HG03039 (cell line): ENCODE results near the gene AK8.

ENCODE experiments used
- ATAC-seq: cut with Tn5 transposase; IDR thresholded peaks from one replicate; pipeline ENCODE4 v1.9.1; 2021; ENCODE audit warnings: mild to moderate bottlenecking, moderate library complexity; ENCODE audit not compliant: unreplicated experiment

The AK8 gene

DNA sequence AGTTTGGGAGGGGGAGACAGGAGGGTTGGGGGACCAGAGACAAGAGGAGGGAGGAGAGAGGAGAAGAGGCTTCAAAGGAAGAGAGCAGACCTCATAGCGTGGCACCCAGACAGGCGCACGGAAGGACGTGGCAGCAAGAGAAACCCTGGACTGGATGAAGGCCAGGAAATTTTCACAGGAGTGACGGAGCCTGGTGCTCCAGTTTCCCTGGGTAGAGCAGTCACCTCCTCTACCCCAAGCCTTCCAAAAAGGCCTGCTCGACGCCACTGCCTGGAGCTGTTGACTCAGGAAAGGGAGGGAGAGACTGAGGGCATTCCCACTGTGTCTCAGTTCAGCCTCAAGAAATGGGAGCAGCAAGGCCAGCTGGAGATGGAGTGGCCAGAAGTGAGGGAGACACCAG lies 19.3 kb downstream of the AK8 start:
- ATAC-seq = no peak

DNA sequence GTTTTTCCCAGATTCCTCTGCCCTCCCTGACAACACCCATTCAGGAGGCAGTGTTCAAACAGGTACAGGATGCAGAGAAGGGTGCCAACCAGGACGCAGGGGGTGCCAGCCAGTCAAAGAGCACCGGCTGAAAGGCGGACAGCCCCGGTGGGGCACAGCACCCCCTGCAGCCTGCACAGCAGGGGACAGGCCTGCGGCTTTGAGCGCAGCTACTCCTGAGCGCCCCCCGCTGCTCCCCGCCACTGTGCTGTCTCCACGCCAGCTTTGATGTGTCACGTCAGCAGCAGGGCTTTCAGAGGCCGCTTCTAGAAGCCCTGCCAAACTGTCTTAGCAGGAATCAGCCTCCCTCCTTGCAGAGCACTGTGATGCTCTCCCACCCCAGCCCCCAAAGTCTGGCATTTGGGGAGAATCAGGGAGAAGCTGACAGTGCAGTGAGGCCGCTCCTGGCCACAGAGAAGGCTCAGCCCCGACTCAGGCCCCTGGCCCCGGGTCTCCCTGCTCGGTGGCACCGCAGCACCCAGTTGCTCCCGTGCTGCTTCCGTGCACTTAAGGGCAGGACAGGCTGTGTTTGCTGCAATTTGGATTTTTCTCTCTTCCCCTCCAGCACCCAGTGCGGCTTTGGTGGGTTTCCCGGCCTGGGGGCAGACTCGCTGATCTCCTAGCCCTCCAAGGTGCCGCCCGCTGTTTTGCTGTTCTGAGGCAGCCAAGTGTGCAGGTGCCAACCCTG lies 20.3 kb downstream of the AK8 start:
- no peak for ATAC-seq

DNA sequence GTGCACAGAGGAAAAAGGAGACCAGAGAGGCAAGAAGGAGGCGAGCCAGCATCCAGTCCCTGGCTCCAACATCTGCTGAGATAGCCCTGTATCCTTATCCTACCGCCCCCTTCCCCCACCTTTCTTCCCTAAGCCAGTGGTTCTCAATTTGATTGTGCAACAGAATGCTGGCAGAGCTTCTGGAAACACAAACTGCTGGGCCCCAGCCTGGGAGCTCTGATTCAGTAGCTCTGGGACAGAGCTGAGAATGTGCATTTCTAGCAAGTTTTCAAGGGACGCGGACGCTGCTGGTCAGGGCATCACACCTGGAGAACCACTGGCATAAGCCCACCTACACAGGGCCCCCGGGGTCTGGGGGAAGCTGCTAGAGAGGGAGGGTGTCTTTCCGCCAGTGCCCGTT lies 21.1 kb downstream of the AK8 start:
- no peak for ATAC-seq

DNA sequence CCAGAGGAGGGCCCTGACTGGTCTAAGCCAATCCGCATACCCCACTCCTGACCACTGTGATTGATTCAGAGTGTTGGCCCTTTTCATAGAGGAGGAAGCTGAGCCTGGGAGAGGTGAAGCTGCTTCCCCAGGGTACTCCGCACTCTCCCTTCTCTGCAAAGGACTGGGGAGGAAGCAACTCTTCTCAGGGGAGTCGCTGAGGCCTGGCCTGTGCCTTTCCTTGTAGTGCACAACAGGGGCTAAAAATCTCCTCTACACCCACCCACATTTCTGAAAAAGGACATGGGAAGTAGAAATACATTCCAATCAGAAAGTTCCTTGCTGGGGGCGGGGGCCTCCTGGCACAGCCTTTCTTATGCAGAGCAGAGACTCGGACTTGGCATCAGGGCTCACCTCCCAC lies 22.2 kb downstream of the AK8 start:
- no peak for ATAC-seq

DNA sequence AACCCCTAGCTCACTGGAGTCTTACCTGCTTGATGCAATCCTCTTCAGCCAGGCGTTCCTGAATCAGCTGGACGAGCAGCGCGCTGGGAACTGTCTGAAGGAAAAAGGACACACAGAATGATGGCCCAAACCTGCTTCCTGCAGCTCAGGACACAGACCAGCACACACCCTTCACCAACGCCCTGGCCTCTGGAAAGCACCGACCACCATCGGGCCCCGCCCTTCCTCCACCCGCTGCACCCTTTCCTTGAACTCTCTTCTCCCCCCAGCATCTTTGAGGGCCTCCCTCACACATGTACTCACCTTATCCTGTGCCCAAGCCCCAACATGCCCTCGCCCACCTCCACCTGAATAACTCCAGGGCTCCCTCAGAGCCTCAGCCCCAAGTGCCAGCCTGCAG lies 23.3 kb downstream of the AK8 start:
- no peak for ATAC-seq

DNA sequence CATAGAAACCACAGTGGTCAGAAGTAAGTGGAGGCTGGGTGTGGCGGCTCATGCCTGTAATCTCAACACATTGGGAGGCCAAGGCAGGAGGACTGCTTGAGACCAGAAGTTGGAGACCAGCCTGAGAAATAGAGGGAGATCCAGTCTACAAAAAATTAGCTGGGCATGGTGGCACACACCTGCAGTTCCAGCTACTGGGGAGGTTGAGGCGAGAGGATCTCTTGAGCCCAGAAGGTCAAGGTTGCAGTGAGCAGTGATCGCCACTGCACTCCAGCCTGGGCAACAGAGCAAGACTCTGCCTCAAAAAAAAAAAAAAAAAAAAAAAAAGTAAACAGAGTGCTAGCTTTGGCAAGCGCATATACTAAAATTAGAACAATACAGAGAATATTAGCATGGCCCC lies 24.6 kb downstream of the AK8 start:
- no peak for ATAC-seq

DNA sequence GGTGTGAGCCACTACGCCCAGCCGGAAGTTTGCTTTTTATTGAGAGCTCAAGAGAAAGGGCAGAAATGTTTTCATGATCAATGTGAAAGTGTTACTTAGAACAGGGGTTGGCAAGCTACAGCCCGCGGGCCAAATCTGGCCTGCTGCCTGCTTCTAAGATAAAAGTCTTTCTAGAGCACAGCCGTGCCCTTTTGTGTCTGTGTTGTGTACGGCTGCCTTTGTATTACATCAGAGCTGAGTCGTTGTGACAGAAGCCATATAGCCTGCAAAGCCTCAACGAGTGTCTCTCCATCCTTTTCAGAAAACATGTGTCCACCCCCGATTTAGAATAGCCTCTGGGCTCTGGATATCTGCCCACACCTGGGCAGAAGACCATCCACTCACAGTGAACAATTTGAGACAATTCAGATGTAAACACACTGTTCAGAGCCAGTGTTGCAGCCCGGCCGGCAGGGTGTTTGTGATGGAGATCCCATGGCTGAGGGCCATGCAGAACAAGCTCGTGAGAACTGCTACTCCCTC lies 28.8 kb downstream of the AK8 start:
- no peak for ATAC-seq

DNA sequence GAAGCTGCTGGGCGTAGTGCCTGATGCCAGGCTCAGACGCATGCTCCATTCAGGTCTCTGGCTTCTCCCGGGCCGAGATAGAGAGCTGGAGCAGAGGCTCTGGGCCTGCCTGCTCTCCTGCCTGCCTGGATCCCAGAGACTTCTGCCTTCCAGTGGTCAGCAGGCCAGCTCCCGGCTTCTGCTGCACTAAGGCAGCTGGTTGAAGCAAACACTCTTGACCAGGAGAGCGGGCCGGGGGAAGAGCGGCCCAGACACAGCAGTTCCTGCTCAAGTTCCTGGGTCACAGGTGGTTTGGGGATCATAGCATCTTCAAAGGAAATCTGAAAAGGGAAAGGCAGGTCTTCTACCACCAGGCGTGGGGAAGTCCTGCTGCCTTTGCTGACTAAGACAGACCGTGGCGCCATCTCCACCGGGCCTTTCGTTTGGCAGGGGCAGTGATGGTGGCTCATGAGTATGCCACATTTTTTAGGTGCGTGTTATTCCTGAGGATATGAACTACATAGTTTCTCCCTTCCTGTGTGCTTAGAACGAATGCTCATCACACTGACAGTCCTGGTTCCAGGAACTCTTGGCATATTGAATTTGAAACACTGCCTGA lies 31.1 kb downstream of the AK8 start:
- ATAC-seq = no peak

DNA sequence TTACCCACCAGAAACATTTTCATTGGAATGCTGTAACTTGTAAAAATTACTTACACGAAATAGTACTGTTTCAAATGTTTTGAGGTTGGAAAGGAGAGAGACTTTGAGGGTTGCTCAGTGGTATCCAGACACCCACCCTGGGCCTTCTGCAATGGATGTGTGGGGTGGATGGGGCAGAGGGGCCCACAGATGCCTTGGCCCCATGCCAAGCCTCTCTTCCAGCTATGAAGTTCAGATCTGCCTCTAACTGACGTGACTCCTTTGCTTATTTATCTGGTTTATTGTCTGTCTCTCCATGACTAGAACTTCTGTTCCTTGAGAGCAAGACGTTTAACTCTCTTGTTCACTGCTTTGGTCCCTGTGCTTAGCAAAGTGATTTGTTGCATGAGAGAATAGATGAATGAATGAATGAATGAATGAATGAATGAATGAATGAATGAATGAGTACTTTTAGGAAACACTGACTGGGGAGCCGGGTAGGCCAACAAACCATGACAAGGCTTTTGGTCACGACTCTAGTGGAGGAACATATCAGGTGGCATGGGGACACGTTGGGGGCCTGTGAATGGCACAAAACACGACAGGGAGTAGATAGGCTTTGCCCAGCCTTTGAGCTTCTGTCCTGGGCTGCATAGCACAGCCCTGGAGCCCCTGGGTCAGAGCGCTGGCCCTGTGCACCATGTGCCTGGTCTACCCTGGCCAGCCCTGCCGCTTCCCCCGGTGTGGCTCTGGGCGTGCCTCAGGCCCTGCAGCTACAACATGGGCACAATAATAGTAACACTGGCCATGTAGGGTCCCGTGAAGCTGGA lies 31.8 kb downstream of the AK8 start:
- ATAC-seq = no peak

DNA sequence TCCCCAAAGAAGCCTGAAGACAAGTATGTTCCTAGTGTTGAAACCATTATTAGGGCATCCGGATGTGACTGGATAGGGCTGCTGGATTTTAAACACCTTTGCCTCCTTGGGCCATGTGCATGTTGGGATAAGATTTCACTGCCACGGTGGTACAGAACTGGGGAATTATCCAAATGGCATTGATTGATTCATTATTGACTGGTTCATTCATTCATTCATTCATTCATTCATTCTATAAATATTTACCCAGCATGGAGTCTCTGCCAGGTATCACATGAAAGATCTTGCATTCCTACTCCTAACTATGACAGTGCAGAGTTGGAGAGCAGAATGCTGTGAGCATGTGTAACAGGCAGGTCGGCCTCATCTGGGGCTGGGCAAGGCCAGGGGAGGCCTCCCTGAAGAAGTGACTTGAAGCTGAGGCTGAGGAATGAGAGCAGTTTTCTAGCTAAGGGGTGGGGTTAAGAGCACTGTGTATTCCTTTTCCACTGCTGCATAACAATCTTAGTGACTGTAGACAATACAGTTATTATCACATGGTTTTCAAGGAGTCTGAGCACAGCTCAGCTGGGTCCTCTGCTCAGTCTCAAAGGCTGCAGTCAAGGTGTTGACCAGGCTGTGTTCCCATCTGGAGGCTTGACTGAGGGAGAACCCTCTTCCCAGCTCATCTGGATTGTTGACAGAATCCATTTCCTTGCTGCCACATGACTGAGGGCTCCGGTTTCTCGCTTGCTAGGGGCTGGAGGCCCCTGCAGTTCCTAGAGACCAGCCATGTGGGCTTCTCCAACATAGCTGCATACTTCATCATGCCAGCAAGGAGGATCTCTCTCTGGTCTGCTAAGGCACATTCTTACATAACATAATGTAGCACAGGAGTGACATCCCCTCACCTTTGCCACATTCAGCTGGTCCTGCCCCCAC lies 35.7 kb downstream of the AK8 start:
- ATAC-seq = no peak

DNA sequence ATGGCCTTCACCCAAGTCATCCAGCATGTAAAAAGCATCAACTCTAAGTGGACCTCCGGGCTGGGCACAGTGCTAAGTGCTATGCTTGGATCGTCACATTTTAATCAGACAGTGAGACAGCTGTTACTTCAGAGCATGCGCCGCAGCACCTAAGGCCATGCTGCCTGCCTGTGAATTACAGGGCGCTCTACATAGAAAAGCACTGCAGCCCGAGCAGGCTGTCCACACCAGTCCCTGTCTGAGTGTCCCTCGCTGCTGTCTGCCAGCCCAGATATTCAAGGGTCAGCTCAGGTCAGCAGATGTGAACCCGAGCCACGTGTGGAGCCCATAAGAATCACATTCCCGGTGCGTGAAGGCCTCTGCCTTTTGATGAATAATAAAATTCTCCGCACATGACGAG lies 37.1 kb downstream of the AK8 start:
- no peak for ATAC-seq

DNA sequence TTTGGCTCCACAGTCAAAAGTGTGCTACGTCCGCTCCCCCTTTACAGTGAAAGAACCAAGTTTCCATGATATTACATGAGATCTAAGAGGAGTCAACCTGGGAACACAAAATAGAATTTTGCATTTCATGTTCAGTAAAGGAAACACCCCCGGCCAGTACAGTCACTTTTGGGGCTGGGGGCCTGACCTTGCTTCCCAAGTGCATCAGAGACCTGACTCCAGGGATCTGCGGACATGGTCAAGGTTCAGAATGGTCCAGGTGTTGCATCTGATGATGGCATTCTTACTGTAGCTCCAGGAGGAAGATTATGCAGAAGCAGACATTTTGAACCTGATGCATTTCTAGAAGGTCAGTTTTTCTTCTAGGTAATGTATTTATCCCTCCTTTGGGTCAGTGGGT lies 39.8 kb downstream of the AK8 start:
- ATAC-seq = no peak

DNA sequence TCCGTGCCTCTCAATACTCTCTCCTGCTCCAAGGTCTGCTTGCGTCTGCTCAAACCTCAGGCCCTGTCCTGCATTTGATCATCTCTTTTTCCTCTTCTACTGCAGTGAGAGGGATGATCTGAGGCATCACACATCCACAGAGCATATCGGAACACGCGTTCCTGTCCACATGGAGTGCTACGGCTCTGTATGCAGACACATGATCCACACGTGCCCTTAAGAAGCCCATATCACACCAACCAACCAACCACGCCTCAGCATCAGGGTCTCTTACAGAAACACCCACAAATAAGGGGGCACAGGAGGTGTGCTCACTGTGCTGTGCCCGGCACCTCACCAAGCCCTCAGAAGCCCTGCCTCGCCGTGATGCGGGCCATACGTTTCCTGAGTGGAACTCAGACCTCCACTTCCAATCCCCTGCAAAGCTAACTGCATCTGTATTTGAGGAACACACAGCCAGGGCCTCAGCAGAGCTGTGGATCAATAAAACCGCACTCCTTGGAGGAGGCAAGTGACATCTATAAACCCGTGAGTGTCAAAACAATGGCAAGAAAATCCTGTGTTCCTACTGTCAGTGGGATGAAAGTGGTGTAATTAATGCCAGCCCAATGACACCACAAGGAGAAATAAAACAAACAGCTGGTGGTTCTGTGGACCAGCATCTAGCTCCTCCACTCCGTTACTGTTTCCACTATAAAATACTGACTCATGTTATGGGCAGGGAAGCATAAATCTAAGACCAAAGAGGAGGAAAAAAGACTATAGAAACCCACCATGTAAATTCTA lies 40.4 kb downstream of the AK8 start:
- no peak for ATAC-seq

DNA sequence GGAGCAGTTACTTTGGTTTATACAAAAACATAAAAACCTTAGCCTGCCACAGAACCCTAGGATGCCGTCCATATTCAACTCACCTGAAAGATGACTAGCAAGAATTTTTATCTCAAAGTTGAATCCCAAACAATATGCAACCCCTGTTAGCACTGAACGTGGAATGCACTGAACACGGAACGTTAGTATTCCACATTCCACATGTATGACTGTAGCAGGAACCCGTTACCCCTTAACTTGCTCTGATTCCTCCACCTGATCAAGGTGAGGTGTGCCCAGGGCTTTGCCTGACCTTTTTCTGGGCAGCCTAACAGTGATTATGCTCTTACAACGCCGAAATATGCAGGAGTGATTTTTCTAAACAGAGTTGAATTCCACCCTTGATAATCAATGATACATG lies 43.7 kb downstream of the AK8 start:
- ATAC-seq = no peak

DNA sequence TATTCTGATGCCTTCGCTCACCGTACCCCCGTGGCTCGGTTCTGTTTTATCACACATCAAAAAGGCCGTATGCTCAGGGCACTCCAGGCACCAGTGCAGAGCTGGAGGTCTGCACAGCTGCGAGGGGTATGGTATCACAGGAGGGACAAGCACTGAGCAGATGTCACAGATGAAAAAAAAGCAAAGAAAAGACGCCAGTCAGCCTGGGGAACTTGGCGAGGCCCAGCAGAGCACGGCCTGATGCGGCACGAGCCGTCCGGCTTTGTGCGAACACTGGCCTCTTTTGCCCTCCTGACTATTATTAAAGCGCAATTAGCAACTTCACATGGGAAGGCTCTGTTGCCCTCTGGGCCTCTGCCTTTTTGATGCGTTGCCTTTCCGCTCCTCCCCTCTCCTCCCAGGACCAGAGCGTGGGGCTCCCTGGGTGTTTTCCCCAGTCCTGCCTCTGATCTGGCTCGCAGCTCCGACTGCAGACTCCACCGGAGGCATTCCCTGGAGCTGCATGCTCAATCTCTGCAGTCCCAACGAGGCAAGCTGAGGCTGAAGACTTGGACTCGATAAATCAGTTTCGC lies 44.4 kb downstream of the AK8 start:
- ATAC-seq = no peak

DNA sequence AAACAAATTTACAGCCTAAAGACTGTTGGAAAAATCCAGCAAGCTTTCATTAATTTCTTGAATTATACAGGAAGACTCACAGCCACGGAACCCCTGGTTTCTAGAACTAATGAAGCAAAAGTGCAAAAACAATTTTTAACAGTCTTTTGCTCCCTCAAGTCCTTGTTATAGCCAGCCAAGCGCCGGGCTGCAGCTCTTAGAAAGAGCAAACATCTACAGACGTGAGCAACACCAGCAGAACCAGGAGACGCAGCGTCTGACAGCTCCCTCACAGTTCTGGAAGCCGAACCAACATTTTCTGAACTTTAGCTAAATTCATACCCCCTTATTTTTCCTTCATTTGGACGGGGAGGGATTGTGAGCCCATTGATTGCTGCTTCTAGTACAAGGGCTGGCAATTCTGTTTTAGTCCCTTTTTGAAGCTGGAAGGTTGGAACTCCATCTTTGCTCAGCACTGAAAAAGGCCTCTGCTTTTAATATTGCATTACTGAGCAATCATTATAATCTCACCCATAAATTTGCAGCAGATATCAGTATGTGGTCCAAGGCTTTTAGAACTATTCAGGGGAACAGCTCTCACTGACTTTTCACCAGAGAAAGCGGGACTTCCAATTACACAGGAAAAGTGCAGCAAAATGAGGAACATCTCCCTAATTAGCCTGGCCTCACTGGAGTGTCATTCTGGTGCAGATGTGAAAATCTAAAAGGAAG lies 45.8 kb downstream of the AK8 start:
- no peak for ATAC-seq

DNA sequence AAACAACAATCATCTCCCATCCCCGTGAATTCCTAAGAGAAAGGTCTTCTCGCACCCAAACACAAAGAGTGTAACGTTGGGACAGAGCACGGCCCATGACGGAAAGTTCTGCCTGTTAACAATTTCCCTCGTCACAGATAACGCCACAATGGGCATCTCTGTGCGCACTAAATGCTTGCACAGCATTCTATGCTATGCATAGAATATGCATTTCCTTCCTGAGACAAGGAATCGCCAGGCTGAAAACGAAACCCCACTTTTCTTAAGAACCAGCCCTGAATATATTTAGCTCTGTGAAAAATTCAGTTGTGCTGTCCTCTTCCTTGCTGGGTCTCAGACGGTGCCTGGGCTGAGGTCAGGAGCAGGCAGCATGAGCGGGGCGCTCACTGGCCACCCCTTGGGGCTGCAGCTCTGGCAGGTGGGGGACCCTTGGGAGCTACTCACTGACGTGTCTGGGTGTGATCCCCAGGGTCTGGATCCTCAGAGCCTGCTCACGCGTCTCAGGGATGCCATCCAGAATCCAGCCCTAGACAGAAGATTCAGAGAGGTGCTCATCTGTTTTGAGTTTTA lies 49.8 kb downstream of the AK8 start:
- no peak for ATAC-seq

DNA sequence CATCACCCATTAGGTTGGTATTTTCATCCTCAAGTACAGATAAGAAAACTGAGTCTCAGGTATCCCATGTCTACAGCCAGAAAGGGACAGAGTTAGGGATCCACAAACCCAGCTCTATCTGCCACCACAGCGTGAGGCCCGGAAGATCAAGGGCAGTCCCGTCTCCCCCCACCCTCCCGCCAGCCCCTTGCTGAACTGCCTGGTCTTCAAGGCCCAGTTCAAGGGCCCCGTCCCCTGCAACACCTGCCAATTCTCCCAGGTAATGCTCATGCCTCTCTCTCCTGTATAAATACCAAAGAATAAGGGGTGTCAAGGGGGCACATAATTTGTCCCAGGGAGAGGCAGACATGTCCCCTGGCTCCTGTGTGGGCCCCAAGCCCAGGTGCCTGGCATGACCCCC lies 50.7 kb downstream of the AK8 start:
- no peak for ATAC-seq
